ENCODE results near the gene FAM83C.

DNA sequence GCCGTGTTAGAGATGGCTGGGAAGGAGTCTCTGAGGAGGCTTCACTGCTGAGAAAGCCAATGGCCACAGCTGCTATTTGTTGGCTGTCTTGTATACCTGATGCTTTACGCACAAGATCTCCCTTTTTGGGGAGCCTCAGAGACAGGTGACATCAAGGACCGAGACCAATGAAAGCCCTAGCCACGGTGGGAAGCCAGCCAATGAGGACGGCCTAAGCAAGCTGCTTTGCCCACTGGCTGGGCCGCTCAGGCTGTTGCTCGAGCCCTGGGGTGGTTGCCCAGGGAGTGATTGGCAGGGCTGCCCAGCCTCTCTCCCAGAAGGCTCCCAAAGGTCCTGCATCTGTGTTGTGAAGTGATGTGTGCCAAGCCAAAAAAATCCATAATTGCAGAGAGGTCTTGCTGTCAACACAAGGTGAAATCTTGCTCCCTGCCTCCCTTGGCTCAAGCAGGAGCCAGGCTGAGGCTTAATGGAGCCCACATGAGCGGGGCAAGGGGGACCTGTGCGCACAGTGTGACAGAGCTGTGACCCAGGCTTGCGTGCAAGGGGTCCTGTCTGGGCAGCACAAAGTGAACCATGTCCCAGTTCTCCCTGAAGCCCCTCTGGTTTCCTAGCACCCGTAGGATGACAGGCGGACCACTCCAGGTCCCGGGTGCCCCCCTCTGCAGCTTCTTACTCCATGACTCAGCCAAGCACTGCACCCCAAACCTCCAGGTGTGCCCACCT lies 18.6 kb downstream of the FAM83C start:
- TF ChIP-seq, protein P1, sequence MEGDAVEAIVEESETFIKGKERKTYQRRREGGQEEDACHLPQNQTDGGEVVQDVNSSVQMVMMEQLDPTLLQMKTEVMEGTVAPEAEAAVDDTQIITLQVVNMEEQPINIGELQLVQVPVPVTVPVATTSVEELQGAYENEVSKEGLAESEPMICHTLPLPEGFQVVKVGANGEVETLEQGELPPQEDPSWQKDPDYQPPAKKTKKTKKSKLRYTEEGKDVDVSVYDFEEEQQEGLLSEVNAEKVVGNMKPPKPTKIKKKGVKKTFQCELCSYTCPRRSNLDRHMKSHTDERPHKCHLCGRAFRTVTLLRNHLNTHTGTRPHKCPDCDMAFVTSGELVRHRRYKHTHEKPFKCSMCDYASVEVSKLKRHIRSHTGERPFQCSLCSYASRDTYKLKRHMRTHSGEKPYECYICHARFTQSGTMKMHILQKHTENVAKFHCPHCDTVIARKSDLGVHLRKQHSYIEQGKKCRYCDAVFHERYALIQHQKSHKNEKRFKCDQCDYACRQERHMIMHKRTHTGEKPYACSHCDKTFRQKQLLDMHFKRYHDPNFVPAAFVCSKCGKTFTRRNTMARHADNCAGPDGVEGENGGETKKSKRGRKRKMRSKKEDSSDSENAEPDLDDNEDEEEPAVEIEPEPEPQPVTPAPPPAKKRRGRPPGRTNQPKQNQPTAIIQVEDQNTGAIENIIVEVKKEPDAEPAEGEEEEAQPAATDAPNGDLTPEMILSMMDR (conservative IDR thresholded peaks at IDR 0.05 in 1 of 2, IDR thresholded peaks at IDR 0.05 in 1 of 2; ENCODE audit: low read depth in 1 of 2, low read length in 2 of 2), result no peak
- no peak for TF ChIP-seq EZH2 (IDR thresholded peaks at IDR 0.05; ENCODE audit: low read length, missing control alignments)

Data from fibroblast of lung (primary cell).